ENCODE data around the gene UBE2QL1. TPM values are rescaled to one million over a fixed set of nuclear protein-coding genes. Genes with fewer than 3 reads are reported as not detected.

UBE2QL1 gene
- polyA plus RNA-seq, 1 experiment: not detected

GRCh38 chr5:6475626-6476312 lies 27.1 kb downstream of the UBE2QL1 start:
- DNase-seq (ENCODE audit: low read depth, low spot score): no peak
- ChIA-PET CTCF (interaction anchor here (0.7 kb wide), 1 partner anchor 988 kb away, joined by 5 read pairs; no protein-coding TSS in a partner anchor), POLR2A (interaction anchor here (0.6 kb wide), 1 partner anchor 13 kb away, joined by 6 read pairs; no protein-coding TSS in a partner anchor)
- Histone ChIP-seq H3K27ac (ENCODE audit: low read depth, low read length) (no peak overlapping the region), H3K9me3 (ENCODE audit: control insufficient read depth, insufficient read depth, low read length) (peaks cover 3% of the 10 kb centered on the region; the same call in 1 of the 2 replicates), H3K4me3 (ENCODE audit: low read depth, low read length) (no peak overlapping the region), H3K27me3 (ENCODE audit: control insufficient read depth, insufficient read depth, low read length) (no peaks in the 10 kb centered on the region)
- TF ChIP-seq, protein P1, sequence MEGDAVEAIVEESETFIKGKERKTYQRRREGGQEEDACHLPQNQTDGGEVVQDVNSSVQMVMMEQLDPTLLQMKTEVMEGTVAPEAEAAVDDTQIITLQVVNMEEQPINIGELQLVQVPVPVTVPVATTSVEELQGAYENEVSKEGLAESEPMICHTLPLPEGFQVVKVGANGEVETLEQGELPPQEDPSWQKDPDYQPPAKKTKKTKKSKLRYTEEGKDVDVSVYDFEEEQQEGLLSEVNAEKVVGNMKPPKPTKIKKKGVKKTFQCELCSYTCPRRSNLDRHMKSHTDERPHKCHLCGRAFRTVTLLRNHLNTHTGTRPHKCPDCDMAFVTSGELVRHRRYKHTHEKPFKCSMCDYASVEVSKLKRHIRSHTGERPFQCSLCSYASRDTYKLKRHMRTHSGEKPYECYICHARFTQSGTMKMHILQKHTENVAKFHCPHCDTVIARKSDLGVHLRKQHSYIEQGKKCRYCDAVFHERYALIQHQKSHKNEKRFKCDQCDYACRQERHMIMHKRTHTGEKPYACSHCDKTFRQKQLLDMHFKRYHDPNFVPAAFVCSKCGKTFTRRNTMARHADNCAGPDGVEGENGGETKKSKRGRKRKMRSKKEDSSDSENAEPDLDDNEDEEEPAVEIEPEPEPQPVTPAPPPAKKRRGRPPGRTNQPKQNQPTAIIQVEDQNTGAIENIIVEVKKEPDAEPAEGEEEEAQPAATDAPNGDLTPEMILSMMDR (IDR thresholded peaks at IDR 0.05; ENCODE audit: low read depth, low read length): no peak

DNA sequence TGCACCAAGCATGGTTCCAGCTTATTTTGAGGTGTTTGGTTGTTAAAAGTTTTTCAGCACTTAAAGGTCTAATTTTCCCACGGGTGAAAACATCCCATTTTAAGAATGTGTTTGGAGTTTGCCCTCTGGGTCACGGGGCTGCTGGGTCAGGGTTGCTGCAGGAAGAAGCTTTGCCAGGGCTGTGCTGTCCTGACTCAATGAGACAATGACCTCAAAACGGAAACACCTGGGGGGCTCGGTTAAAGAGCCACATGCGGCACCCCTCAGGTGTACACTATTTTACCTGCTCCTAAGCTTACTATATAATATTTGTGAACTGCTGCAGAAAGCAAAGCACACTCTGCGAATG lies 27.6 kb downstream of the UBE2QL1 start:
- POLR2A ChIA-PET: no interaction called here
- Histone ChIP-seq H3K9me3 (ENCODE audit: control insufficient read depth, insufficient read depth, low read length) (peaks cover 6% of the 10 kb centered on the region; the same call in 1 of the 2 replicates), H3K4me3 (ENCODE audit: low read depth, low read length) (no peak overlapping the region), H3K27me3 (ENCODE audit: control insufficient read depth, insufficient read depth, low read length) (no peaks in the 10 kb centered on the region), H3K27ac (ENCODE audit: low read depth, low read length) (no peak overlapping the region)
- no peak for DNase-seq (ENCODE audit: low read depth, low spot score)
- CTCF ChIA-PET: no interaction called here
- TF ChIP-seq, protein P1 (IDR thresholded peaks at IDR 0.05; ENCODE audit: low read depth, low read length): no peak

- no peak for DNase-seq (ENCODE audit: low read depth, low spot score)
- H3K4me3 ChIP-seq (ENCODE audit: low read depth, low read length): no peak overlapping the region
- TF ChIP-seq, protein P1 (IDR thresholded peaks at IDR 0.05; ENCODE audit: low read depth, low read length): no peak
- H3K9me3 ChIP-seq (ENCODE audit: control insufficient read depth, insufficient read depth, low read length): peaks cover 9% of the 10 kb centered on the region; the same call in 1 of the 2 replicates
- ChIA-PET POLR2A (no interaction called here), CTCF (no interaction called here)
- H3K27me3 ChIP-seq (ENCODE audit: control insufficient read depth, insufficient read depth, low read length): no peaks in the 10 kb centered on the region
- no peak overlapping the region for H3K27ac ChIP-seq (ENCODE audit: low read depth, low read length)
Observed at GRCh38 chr5:6478793-6479192, 30.1 kb downstream of the UBE2QL1 start.

DNA sequence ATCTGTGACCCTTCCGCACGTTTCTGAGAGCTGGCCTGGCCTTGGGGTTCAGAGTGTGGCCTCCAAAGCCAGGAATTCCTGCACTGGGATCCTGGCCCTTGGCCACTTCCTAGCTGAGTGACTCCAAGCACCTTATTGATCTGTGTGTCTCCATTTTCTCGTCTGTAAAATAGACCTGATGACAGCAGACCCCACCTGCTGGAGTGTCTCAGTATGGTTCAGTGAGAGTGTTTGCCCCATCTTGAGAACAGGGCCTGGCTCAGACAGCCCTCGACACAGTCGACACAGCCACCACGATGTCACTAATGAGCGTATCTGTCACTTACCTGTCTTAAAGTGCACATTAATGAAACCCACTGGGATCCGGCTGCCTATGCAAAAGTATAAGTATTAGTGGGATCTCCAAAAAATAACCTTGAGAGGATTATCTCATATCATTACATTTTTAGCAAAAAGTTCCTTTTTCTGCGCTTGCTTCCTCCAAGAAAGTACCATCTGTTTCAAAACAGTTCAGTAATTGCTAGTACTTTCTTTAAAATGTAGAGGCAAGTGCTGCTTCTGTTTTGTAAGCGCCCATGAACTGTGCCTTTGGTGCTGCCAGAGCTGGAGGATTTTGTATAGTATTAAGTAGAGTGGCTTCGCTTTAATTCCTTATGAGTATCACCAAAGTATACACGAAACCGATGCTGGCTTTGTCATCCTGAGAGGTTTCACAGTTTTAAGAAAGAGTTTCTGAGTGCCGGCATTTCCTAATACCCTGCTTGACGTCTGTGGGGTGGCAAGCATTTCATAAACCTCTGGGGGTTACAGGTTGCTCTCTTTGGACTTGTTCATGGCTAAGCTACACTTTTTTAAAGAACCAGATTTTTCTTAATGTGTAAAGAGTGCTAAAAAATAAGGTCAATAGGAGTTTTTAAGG lies 31.7 kb downstream of the UBE2QL1 start:
- no peak overlapping the region for H3K4me3 ChIP-seq (ENCODE audit: low read depth, low read length)
- H3K9me3 ChIP-seq (ENCODE audit: control insufficient read depth, insufficient read depth, low read length): peaks cover 9% of the 10 kb centered on the region; the same call in 1 of the 2 replicates
- ChIA-PET POLR2A (no interaction called here), CTCF (no interaction called here)
- no peak for DNase-seq (ENCODE audit: low read depth, low spot score)
- TF ChIP-seq, protein P1 (IDR thresholded peaks at IDR 0.05; ENCODE audit: low read depth, low read length): no peak
- no peaks in the 10 kb centered on the region for H3K27me3 ChIP-seq (ENCODE audit: control insufficient read depth, insufficient read depth, low read length)
- H3K27ac ChIP-seq (ENCODE audit: low read depth, low read length): no peak overlapping the region

GRCh38 chr5:6482735-6483134 lies 34.1 kb downstream of the UBE2QL1 start:
- H3K9me3 ChIP-seq (ENCODE audit: control insufficient read depth, insufficient read depth, low read length): peaks cover 6% of the 10 kb centered on the region; the same call in 1 of the 2 replicates
- H3K27ac ChIP-seq (ENCODE audit: low read depth, low read length): no peak overlapping the region
- no peaks in the 10 kb centered on the region for H3K27me3 ChIP-seq (ENCODE audit: control insufficient read depth, insufficient read depth, low read length)
- TF ChIP-seq, protein P1 (IDR thresholded peaks at IDR 0.05; ENCODE audit: low read depth, low read length): no peak
- ChIA-PET POLR2A (no interaction called here), CTCF (no interaction called here)
- no peak for DNase-seq (ENCODE audit: low read depth, low spot score)
- H3K4me3 ChIP-seq (ENCODE audit: low read depth, low read length): no peak overlapping the region
